Mucosa of descending colon (tissue), 3 donors: Measurements from ENCODE around the gene ATP6AP2. TPM values are rescaled to one million over a fixed set of nuclear protein-coding genes. Genes with fewer than 3 reads are reported as not detected.
"Not testable (repeated sequence)": the region's sequence is repeated elsewhere in the genome, so short reads cannot be mapped to it uniquely, and the experiment has no call there.

Source experiments
- ATAC-seq: fragments of 200-7000 bp; cut with Tn5 transposase; one replicate; pipeline ENCODE4 v1.9.1; 2020; ENCODE audit warnings: mild to moderate bottlenecking, moderate library complexity
- DNase-seq, 3 donors: peaks; one replicate each; pipeline ENCODE4 v3.0.0-alpha.2; 2020
- H3K36me3 ChIP-seq: fragments of 200-600 bp; one replicate; pipeline ENCODE4 v1.8.0; 2021; ENCODE audit warnings: low read depth, mild to moderate bottlenecking
- H3K4me1 ChIP-seq: fragments of 200-600 bp; one replicate; pipeline ENCODE4 v1.8.0; 2021; ENCODE audit warnings: low read depth, mild to moderate bottlenecking
- H3K4me3 ChIP-seq: fragments of 200-600 bp; one replicate; pipeline ENCODE4 v1.8.0; 2021; ENCODE audit warnings: mild to moderate bottlenecking
- H3K9me3 ChIP-seq: fragments of 200-600 bp; one replicate; pipeline ENCODE4 v1.8.0; 2021; ENCODE audit warnings: mild to moderate bottlenecking
- intact Hi-C, 2 donors: fragments of 100-400 bp; cut with DNase I in 1 of 2; cut with micrococcal nuclease in 1 of 2; formaldehyde crosslinking; loops; one replicate each; pipeline versions ENCODE4 v1.11.0 to v1.11.1; 2022; cut with DNase I, micrococcal nuclease
- total RNA-seq, 3 donors: library from RNA; stranded (reverse); fragmentation: NEBNext Ultra II Directional in 2 of 3; extraction: Animal tissue kit (Norgen Biotek cat#: 25700) in 2 of 3; gene quantifications; one replicate each; pipeline versions ENCODE4 v1.2.1 to v1.2.4, GENCODE V29; 2021 to 2023
- TF ChIP-seq, protein P1 (sequence below): fragments of 200-600 bp; IDR thresholded peaks from one replicate; pipeline ENCODE4 v1.8.0; 2022; ENCODE audit warnings: antibody characterized with exemption, mild to moderate bottlenecking
- donor health status: DM: no; HTN: no; CAD: no; lungs with moderate emphysema.
- donor health status: DM: no; HTN: no; CAD: no.
- donor health status: DM: no; HTN: yes; CAD: no.

The ATP6AP2 gene
- total RNA-seq, 3 donors from 2014 or later, result 81.1 to 94.2 (median 87.3) TPM

DNA sequence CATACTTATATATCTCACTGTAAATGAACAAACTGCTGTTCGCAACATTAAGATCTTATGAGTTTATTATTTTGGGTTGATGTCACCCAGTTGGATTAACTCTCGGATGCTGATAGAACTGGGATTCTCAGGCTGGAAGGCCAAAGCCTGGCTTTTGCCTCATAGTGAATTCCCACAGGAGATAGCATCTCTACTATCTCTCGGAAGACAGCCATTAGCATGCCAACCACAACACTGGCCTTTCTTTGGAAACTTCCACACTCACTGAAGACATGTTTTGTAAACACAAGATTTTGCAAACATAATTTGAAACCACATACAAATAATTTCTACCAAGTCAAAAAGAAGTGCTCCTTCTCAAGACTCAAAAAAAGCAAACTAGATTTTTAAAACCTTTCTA lies 4.5 kb upstream of the ATP6AP2 start:
- ATAC-seq (no peak), DNase-seq (no peak)
- no peaks in the 10 kb centered on the region for H3K9me3 ChIP-seq
- no peak overlapping the region for H3K4me3 ChIP-seq
- H3K4me1 ChIP-seq, result no peaks in the 10 kb centered on the region
- intact Hi-C loops, result no loop called here
- TF ChIP-seq, protein P1, sequence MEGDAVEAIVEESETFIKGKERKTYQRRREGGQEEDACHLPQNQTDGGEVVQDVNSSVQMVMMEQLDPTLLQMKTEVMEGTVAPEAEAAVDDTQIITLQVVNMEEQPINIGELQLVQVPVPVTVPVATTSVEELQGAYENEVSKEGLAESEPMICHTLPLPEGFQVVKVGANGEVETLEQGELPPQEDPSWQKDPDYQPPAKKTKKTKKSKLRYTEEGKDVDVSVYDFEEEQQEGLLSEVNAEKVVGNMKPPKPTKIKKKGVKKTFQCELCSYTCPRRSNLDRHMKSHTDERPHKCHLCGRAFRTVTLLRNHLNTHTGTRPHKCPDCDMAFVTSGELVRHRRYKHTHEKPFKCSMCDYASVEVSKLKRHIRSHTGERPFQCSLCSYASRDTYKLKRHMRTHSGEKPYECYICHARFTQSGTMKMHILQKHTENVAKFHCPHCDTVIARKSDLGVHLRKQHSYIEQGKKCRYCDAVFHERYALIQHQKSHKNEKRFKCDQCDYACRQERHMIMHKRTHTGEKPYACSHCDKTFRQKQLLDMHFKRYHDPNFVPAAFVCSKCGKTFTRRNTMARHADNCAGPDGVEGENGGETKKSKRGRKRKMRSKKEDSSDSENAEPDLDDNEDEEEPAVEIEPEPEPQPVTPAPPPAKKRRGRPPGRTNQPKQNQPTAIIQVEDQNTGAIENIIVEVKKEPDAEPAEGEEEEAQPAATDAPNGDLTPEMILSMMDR, result no peak
- H3K36me3 ChIP-seq, result no peaks in the 10 kb centered on the region

DNA sequence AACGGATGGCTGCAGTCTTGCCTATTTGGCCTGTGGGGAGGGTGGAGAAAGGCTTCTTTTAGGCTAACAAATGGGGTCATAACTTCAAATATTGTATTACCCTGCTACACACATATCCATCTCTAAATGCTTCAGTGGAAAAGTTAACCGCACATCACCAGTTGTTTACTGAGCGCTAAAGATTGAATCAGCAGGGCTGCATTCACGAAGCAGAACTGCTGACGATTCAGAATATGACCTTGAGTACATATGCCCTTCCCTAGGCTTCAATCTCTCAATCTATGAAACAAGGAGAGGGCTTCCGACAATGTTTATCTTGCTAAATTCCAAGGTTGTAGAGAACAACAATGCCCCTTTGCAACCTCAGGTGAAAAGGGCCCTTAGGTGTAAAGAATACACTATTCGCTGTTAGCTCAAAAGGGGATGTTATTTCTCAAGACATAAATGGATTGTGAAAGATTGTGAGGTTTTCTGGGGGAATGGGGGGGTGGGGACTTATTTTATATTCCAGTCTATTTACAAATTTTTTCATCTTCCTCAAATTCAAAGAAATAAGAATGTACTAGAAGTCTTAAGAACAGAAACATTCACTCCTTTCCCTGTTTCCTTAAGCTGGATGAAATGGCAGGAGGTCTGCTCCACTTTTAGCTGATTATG lies 2.6 kb upstream of the ATP6AP2 start:
- Histone ChIP-seq H3K36me3 (no peaks in the 10 kb centered on the region), H3K4me3 (no peak overlapping the region), H3K9me3 (no peaks in the 10 kb centered on the region), H3K4me1 (peaks cover 6% of the 10 kb centered on the region)
- TF ChIP-seq, protein P1, result no peak
- DNase-seq (no peak), ATAC-seq (no peak)
- intact Hi-C loops, result no loop called here

DNA sequence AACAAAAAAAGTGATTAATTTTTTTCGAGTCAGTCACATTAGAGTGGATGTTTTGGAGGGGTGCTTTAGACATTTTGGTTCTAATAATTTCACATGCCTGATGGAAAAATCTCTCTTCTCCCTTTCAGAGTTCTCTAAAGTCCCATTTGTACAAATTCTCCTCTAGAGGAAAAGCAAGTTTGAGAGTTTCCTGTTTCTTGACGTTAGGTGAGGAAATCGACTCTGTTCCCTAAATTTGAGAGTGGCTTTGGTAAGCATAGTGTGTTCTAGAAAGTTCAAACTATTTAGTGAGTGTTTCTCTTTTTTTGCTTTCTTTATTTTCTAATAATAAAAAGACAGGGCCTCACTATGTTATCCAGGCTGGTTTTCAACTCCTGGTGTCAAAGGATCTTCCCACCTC lies 1.6 kb upstream of the ATP6AP2 start:
- ATAC-seq (no peak), DNase-seq (no peak)
- intact Hi-C loops, result no loop called here
- Histone ChIP-seq H3K9me3 (no peaks in the 10 kb centered on the region), H3K4me3 (no peak overlapping the region), H3K36me3 (no peaks in the 10 kb centered on the region), H3K4me1 (peaks cover 6% of the 10 kb centered on the region)
- TF ChIP-seq, protein P1, result no peak

DNA sequence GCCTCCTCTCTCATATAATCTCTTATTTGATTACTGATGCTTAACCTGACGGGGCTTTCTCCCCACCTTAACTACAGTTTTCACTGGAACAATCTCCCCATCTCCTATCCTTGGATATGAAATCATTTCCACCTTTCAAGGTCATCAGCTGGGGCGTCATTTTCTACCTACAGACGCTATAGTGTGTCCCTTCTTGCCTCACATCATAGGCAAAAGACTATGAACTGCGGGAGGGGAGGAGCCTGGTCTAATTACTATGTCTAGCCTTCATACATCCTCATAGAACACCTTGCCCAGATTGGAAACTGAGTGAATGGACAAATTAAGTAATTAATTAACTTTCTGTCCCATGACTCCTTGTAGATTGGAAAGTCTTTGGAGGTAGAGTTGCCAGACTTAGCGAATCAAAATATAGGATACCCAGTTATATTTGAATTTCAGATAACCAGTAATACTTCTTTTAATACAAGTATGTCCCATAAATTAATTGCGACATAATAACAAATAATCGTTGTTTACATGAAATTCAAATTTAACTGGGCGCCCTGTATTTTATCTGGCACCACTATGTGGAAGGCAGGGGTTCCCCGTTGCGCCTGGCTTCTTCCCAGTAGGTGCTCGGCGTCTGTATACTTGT lies 752 bp upstream of the ATP6AP2 start:
- peak overlapping the region; percentile 32 for H3K4me3 ChIP-seq
- no peaks in the 10 kb centered on the region for H3K36me3 ChIP-seq
- no peak for ATAC-seq
- peak in 1 of 3 donors; percentile 7 for DNase-seq
- H3K4me1 ChIP-seq, result peaks cover 6% of the 10 kb centered on the region
- TF ChIP-seq, protein P1, result no peak
- intact Hi-C loops, result no loop called here
- H3K9me3 ChIP-seq, result no peaks in the 10 kb centered on the region

DNA sequence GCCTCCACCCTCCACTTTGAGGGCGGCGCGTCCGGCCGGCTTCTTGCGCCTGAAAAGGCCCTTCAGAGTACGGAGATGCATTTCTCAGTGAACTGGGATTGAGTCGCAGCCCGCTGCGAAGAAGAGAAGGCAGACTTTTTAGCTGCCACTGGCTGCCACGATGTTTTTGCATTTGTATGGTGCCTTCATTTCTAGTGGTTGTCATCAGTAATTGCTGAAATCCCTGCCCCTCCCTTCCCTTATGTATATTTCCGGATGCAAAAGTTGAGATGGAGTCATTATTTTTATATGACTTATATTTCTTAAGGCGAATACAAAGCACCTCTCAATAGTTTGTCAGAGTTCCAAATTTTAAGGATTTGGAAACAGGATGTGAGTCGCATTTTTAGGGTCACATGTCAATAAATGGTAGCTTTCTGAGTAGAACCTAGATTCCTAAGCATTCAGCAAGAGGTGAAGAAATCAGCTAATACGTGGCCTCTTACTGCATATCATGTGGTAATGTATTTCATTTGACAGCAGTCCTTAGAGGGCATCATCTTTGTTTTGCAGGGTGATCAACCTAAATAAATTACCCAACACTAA lies 658 bp downstream of the ATP6AP2 start:
- Histone ChIP-seq H3K4me1 (peaks cover 6% of the 10 kb centered on the region), H3K4me3 (peak overlapping the region; percentile 32), H3K9me3 (no peaks in the 10 kb centered on the region), H3K36me3 (no peaks in the 10 kb centered on the region)
- intact Hi-C loops, result no loop called here
- ATAC-seq (peak; percentile 4), DNase-seq (no peak)
- TF ChIP-seq, protein P1, result no peak

DNA sequence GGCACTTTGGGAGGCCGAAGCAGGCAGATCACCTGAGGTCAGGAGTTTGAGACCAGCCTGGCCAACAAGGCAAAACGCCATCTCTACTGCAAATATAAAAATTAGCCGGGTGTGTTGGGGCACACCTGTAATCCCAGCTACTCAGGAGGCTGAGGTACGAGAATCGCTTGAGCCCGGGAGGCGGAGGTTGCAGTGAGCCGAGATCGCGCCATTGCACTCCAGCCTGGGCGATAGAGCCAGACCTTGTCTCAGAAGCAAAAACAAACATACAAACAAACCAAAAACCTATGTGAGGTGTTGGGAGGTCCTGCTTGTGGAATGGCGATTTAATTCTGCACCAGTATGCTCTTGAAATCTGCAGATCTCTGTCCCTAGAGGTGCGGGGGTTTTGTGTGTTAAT lies 1.4 kb downstream of the ATP6AP2 start:
- ATAC-seq, H3K9me3 ChIP-seq, H3K4me1 ChIP-seq, H3K4me3 ChIP-seq, H3K36me3 ChIP-seq, intact Hi-C loops, DNase-seq: not testable (repeated sequence)
